Measurements from ENCODE around the gene FGF18.

Gene FGF18

GRCh38 chr5:171455522-171455921 lies 36.1 kb downstream of the FGF18 start:
- no peak for TF ChIP-seq CTCF (conservative IDR thresholded peaks at IDR 0.05; ENCODE audit: low read depth, low read length)
- Histone ChIP-seq H3K79me2 (ENCODE audit: insufficient read depth, low read depth) (no peaks in the 10 kb centered on the region), H3K4me2 (no peak overlapping the region), H3K9ac (no peak overlapping the region), H4K20me1 (ENCODE audit: insufficient read depth) (no peaks in the 10 kb centered on the region), H3K27ac (no peak overlapping the region), H3K4me1 (ENCODE audit: low read depth, poor library complexity, severe bottlenecking) (no peaks in the 10 kb centered on the region), H3K36me3 (ENCODE audit: insufficient read depth) (no peaks in the 10 kb centered on the region), H2AFZ (ENCODE audit: low read depth) (no peak overlapping the region), H3K4me3 (IDR thresholded peaks at IDR 0.05; ENCODE audit: insufficient read depth, low read depth, low read length) (no peak overlapping the region), H3K27me3 (ENCODE audit: insufficient read depth, low read depth) (no peaks in the 10 kb centered on the region)

DNA sequence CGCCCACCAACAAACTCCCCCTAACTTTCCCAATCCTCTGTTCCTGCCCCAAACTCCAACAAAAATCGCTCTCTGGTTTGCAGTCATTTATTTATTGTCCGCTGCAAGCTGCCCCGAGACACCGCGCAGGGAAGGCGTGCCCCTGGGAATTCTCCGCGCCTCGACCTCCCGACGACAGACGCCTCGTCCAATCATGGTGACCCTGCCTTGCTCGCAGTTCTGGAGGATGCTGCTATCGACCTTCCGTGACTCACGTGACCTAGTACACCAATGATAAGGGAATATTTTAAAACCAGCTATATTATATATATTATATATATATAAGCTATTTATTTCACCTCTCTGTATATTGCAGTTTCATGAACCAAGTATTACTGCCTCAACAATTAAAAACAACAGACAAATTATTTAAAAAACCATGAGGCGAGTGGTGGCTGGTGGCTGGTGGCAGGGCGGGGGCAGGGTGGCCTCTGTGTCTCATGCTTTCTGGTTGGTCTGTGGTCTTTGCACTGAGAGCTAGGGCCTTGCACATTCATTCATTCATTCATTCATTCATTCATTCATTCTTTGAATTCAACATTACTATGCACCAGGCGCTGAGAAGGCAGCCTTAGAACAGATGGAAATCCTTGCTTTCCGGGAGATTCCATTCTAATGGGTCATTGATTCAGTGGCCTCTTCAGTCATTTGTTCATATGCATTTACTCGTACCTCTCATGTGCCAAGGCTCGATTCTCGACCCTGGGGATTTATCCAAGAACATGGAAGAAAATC lies 37.9 kb downstream of the FGF18 start:
- no peaks in the 10 kb centered on the region for H4K20me1 ChIP-seq (ENCODE audit: insufficient read depth)
- TF ChIP-seq CTCF (conservative IDR thresholded peaks at IDR 0.05; ENCODE audit: low read depth, low read length), result no peak

GRCh38 chr5:171459839-171460238 lies 40.4 kb downstream of the FGF18 start:
- Histone ChIP-seq H3K36me3 (ENCODE audit: insufficient read depth) (no peaks in the 10 kb centered on the region), H3K9ac (no peak overlapping the region), H3K79me2 (ENCODE audit: insufficient read depth, low read depth) (no peaks in the 10 kb centered on the region), H3K4me3 (IDR thresholded peaks at IDR 0.05; ENCODE audit: insufficient read depth, low read depth, low read length) (no peak overlapping the region), H2AFZ (ENCODE audit: low read depth) (no peak overlapping the region), H3K4me1 (ENCODE audit: low read depth, poor library complexity, severe bottlenecking) (no peaks in the 10 kb centered on the region), H3K4me2 (no peak overlapping the region), H3K27ac (no peak overlapping the region), H3K27me3 (ENCODE audit: insufficient read depth, low read depth) (no peaks in the 10 kb centered on the region), H4K20me1 (ENCODE audit: insufficient read depth) (no peaks in the 10 kb centered on the region)
- no peak for TF ChIP-seq CTCF (conservative IDR thresholded peaks at IDR 0.05; ENCODE audit: low read depth, low read length)

More for the DNA sequence above, 37.9 kb downstream of the FGF18 start:
- Histone ChIP-seq H3K36me3 (ENCODE audit: insufficient read depth) (no peaks in the 10 kb centered on the region), H2AFZ (ENCODE audit: low read depth) (no peak overlapping the region), H3K4me1 (ENCODE audit: low read depth, poor library complexity, severe bottlenecking) (no peaks in the 10 kb centered on the region), H3K4me2 (no peak overlapping the region), H3K9ac (no peak overlapping the region), H3K27ac (no peak overlapping the region), H3K4me3 (IDR thresholded peaks at IDR 0.05; ENCODE audit: insufficient read depth, low read depth, low read length) (no peak overlapping the region), H3K79me2 (ENCODE audit: insufficient read depth, low read depth) (no peaks in the 10 kb centered on the region), H3K27me3 (ENCODE audit: insufficient read depth, low read depth) (no peaks in the 10 kb centered on the region)

GRCh38 chr5:171462136-171462927 lies 42.9 kb downstream of the FGF18 start:
- Histone ChIP-seq H2AFZ (ENCODE audit: low read depth) (no peak overlapping the region), H3K79me2 (ENCODE audit: insufficient read depth, low read depth) (no peaks in the 10 kb centered on the region), H3K4me3 (IDR thresholded peaks at IDR 0.05; ENCODE audit: insufficient read depth, low read depth, low read length) (no peak overlapping the region), H3K4me2 (no peak overlapping the region), H3K36me3 (ENCODE audit: insufficient read depth) (no peaks in the 10 kb centered on the region), H3K4me1 (ENCODE audit: low read depth, poor library complexity, severe bottlenecking) (no peaks in the 10 kb centered on the region), H3K27ac (no peak overlapping the region), H4K20me1 (ENCODE audit: insufficient read depth) (no peaks in the 10 kb centered on the region), H3K9ac (no peak overlapping the region), H3K27me3 (ENCODE audit: insufficient read depth, low read depth) (no peaks in the 10 kb centered on the region)
- no peak for TF ChIP-seq CTCF (conservative IDR thresholded peaks at IDR 0.05; ENCODE audit: low read depth, low read length)

All from KMS-11 (cell line).